H1 (cell line): ENCODE data around the gene ALDH3B1. TPM values are rescaled to one million over a fixed set of nuclear protein-coding genes. Genes with fewer than 3 reads are reported as not detected.

ENCODE experiments used
- CHD2 ChIP-seq: IDR thresholded peaks from 2 replicates; pipeline ENCODE4 v1.6.1; 2012; ENCODE audit warnings: low read length, improper control_type of control experiment
- CREB1 ChIP-seq: IDR thresholded peaks from 2 replicates; pipeline ENCODE4 v1.6.1; 2012; ENCODE audit warnings: inconsistent platforms
- NANOG ChIP-seq: IDR thresholded peaks from 2 replicates; pipeline ENCODE4 v1.6.1; 2011; ENCODE audit warnings: low read length, low read depth, mild to moderate bottlenecking, inconsistent platforms; ENCODE audit not compliant: insufficient read depth, poor library complexity, severe bottlenecking
- NRF1 ChIP-seq: IDR thresholded peaks from 2 replicates; pipeline ENCODE4 v1.6.1; 2011; ENCODE audit warnings: mild to moderate bottlenecking, low read depth, low read length, improper control_type of control experiment
- PHF8 ChIP-seq: fragments of 200-600 bp; sonication (generic); conservative IDR thresholded peaks from 2 replicates; pipeline ENCODE4 v1.7.1; 2012; ENCODE audit warnings: low read depth, mild to moderate bottlenecking, inconsistent platforms, low read length, moderate library complexity
- POLR2AphosphoS5 ChIP-seq: IDR thresholded peaks from 2 replicates; pipeline ENCODE4 v1.6.1; 2011; ENCODE audit warnings: low read depth, low read length
- POU5F1 ChIP-seq: IDR thresholded peaks from 2 replicates; pipeline ENCODE4 v1.6.1; 2011; ENCODE audit warnings: low read depth, mild to moderate bottlenecking, low read length, moderate library complexity
- SP2 ChIP-seq: IDR thresholded peaks from 2 replicates; pipeline ENCODE4 v1.6.1; 2012; ENCODE audit warnings: mild to moderate bottlenecking, low read length, inconsistent platforms
- SRF ChIP-seq: IDR thresholded peaks from 2 replicates; pipeline ENCODE4 v1.6.1; 2011; ENCODE audit warnings: mild to moderate bottlenecking, low read depth, low read length, moderate library complexity
- TBP ChIP-seq: IDR thresholded peaks from 2 replicates; pipeline ENCODE4 v1.6.1; 2011; ENCODE audit warnings: low read depth, low read length, improper control_type of control experiment
- polyA plus RNA-seq, 7 experiments: library from polyadenylated mRNA; depleted of rRNA in 3 of 7; stranded (reverse) in 5 of 7; unstranded in 2 of 7; fragments of >200 nt in 5 of 7; fragments of 200-250 nt in 2 of 7; gene quantifications; 1 replicate in 5 of 7; 2 replicates in 1 of 7; 4 replicates in 1 of 7; pipeline versions ENCODE4 v1.2.1 to v1.2.3, GENCODE V29; 2011 to 2013; ENCODE audit warnings: missing spikeins in 2 of 7, mixed read lengths in 2 of 7
- total RNA-seq: library from RNA; stranded (reverse); fragmentation: NEBNext Ultra II Directional; extraction: Animal tissue kit (Norgen Biotek cat#: 25700); gene quantifications from 2 replicates; pipeline ENCODE4 v1.2.1, GENCODE V29; 2021
- TF ChIP-seq, protein P1 (sequence below): fragments of 300-600 bp; sonication (generic); IDR thresholded peaks from 2 replicates; pipeline ENCODE4 v1.7.1; 2012; ENCODE audit warnings: low read length, moderate library complexity, mild to moderate bottlenecking, inconsistent platforms; ENCODE audit not compliant: insufficient replicate concordance

ALDH3B1 gene
- total and polyA plus RNA-seq, 2 of the 8 experiments (the other 6 are each of a cell fraction or from before 2014, with no cell fraction given), result 0.32 to 0.47 TPM

DNA sequence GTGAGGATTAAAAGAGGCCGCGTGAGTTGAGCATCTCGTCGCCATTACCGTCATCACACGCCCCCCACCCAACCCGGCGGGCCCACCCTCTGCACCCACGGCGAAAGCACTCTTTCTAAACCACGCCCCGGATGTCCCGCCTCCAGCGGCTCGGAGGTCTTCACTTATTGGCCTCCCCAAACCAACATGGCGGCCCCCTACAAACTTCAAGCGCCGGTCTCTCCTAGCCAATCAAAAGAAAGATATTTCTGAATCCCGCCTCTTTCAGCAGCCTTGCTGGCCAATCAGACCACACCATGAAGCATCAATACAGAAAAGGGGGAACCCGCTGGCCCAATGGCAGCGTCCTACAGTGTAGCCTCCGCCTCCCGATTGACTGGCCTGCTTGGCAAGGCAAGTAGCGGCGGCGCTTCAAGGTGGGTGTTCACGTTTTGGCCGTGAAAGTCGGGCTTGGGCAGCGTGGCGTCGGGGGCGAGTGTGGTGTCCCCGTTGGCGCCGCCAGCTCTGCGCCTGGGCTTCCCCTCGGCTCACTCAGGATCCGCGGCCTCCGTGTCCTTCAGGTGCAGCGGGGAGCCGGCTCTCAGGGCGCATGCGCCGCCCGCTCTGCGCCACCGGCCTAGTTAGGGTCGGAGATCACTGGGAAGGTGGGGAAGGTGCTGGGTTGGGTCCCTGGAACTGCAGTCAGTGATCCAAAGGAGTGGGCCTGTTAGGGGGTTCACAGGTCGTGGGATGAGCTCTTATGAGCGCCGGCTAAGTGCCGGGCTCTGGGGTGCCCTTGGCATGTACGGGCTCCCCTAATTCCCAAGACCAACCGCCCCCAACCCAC, 20.4 kb downstream of the ALDH3B1 start, which contains the start of gene NDUFS8 (continued):
- TF ChIP-seq, protein P1, sequence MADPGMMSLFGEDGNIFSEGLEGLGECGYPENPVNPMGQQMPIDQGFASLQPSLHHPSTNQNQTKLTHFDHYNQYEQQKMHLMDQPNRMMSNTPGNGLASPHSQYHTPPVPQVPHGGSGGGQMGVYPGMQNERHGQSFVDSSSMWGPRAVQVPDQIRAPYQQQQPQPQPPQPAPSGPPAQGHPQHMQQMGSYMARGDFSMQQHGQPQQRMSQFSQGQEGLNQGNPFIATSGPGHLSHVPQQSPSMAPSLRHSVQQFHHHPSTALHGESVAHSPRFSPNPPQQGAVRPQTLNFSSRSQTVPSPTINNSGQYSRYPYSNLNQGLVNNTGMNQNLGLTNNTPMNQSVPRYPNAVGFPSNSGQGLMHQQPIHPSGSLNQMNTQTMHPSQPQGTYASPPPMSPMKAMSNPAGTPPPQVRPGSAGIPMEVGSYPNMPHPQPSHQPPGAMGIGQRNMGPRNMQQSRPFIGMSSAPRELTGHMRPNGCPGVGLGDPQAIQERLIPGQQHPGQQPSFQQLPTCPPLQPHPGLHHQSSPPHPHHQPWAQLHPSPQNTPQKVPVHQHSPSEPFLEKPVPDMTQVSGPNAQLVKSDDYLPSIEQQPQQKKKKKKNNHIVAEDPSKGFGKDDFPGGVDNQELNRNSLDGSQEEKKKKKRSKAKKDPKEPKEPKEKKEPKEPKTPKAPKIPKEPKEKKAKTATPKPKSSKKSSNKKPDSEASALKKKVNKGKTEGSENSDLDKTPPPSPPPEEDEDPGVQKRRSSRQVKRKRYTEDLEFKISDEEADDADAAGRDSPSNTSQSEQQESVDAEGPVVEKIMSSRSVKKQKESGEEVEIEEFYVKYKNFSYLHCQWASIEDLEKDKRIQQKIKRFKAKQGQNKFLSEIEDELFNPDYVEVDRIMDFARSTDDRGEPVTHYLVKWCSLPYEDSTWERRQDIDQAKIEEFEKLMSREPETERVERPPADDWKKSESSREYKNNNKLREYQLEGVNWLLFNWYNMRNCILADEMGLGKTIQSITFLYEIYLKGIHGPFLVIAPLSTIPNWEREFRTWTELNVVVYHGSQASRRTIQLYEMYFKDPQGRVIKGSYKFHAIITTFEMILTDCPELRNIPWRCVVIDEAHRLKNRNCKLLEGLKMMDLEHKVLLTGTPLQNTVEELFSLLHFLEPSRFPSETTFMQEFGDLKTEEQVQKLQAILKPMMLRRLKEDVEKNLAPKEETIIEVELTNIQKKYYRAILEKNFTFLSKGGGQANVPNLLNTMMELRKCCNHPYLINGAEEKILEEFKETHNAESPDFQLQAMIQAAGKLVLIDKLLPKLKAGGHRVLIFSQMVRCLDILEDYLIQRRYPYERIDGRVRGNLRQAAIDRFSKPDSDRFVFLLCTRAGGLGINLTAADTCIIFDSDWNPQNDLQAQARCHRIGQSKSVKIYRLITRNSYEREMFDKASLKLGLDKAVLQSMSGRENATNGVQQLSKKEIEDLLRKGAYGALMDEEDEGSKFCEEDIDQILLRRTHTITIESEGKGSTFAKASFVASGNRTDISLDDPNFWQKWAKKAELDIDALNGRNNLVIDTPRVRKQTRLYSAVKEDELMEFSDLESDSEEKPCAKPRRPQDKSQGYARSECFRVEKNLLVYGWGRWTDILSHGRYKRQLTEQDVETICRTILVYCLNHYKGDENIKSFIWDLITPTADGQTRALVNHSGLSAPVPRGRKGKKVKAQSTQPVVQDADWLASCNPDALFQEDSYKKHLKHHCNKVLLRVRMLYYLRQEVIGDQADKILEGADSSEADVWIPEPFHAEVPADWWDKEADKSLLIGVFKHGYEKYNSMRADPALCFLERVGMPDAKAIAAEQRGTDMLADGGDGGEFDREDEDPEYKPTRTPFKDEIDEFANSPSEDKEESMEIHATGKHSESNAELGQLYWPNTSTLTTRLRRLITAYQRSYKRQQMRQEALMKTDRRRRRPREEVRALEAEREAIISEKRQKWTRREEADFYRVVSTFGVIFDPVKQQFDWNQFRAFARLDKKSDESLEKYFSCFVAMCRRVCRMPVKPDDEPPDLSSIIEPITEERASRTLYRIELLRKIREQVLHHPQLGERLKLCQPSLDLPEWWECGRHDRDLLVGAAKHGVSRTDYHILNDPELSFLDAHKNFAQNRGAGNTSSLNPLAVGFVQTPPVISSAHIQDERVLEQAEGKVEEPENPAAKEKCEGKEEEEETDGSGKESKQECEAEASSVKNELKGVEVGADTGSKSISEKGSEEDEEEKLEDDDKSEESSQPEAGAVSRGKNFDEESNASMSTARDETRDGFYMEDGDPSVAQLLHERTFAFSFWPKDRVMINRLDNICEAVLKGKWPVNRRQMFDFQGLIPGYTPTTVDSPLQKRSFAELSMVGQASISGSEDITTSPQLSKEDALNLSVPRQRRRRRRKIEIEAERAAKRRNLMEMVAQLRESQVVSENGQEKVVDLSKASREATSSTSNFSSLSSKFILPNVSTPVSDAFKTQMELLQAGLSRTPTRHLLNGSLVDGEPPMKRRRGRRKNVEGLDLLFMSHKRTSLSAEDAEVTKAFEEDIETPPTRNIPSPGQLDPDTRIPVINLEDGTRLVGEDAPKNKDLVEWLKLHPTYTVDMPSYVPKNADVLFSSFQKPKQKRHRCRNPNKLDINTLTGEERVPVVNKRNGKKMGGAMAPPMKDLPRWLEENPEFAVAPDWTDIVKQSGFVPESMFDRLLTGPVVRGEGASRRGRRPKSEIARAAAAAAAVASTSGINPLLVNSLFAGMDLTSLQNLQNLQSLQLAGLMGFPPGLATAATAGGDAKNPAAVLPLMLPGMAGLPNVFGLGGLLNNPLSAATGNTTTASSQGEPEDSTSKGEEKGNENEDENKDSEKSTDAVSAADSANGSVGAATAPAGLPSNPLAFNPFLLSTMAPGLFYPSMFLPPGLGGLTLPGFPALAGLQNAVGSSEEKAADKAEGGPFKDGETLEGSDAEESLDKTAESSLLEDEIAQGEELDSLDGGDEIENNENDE, result no peak
- TF ChIP-seq SP2, result peak; percentile 73
- no peak for TF ChIP-seq SRF
- TF ChIP-seq NANOG, result no peak
- peak; percentile 78 for TF ChIP-seq CHD2
- TF ChIP-seq PHF8, result peak; percentile 84
- peak; percentile 72 for TF ChIP-seq NRF1
- peak; percentile 58 for TF ChIP-seq CREB1
- peak; percentile 83 for TF ChIP-seq TBP
- TF ChIP-seq POLR2AphosphoS5, result peak; percentile 72
- no peak for TF ChIP-seq POU5F1
